AG20443 (cell line): Measurements from ENCODE around the gene HNRNPAB.
"Not testable (repeated sequence)": the region's sequence is repeated elsewhere in the genome, so short reads cannot be mapped to it uniquely, and the experiment has no call there.

Experiments used
- DNase-seq: peaks from one replicate; pipeline ENCODE4 v3.0.0; 2012; ENCODE audit warnings: low spot score, mixed read lengths

The HNRNPAB gene

DNA sequence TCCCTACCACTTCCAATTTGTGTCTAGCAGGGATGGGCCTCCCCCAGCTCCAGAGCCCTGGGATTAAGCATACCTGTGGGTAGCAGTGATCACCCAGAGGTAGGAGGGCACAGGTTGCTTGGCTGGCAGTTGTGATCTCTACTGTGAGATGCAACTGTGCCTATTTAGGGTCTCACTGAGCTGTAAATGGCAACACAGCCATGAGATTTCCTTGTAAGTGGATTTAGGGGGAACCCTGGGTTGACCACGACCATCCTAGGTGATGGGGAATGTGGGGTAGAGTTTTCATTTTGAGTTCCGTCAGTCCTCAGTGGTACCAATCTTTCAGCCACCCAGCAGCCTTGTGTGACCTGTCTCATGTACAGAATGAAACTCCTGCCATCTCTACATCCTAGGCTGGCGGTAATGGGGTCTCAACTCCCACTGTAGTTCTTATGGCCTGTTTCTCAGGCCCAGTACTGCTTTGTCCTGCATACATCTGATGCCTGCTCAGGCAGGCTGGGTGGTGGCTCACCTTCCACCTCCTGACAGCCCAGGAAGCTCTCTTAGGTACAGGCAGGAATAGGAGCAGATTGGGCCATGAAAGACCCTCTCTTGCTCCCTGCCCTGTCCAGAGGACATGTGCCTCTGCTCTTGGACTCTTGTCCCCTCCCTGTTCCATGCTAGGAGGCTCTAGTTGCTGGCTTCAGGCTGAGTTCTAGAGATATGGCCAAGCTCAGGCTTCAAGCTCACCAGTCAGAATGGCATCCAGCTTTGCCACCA lies 8.1 kb downstream of the HNRNPAB start:
- no peak for DNase-seq

- DNase-seq = no peak
Measured at GRCh38 chr5:178213003-178213461, 8.7 kb downstream of the HNRNPAB start.

GRCh38 chr5:178213748-178214151 lies 9.4 kb downstream of the HNRNPAB start:
- no peak for DNase-seq

DNA sequence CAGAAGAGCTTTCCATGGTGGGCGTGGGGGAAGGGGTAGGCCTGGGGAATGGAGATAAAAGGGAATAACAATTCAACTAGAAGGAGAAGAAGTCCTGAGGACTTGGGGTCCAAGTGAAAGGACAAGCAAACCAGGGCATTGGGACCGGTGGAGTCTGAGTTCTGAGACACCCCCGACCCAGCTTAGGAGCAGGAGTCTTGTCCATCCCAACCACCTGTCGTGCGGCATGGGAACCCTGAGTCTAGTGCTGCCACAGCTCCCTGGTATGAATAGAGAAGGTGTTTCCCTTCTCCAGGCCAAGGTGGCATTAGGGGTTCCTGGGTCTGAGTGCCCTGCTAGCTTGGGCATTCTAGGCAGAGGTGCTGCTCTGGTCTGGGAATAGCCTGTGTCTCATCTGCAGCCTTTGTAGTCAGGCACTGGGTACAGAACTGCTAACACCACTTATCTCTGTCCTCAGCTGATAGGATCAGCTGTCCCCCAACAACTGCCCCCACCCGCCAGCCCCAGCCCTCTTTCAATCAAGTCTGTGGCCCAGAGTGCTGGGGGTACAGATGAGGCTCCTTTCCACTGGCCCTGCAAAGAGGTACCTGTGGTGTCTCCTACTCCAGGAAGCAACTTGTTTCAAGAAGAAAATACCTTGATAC lies 9.9 kb downstream of the HNRNPAB start:
- DNase-seq = no peak

DNA sequence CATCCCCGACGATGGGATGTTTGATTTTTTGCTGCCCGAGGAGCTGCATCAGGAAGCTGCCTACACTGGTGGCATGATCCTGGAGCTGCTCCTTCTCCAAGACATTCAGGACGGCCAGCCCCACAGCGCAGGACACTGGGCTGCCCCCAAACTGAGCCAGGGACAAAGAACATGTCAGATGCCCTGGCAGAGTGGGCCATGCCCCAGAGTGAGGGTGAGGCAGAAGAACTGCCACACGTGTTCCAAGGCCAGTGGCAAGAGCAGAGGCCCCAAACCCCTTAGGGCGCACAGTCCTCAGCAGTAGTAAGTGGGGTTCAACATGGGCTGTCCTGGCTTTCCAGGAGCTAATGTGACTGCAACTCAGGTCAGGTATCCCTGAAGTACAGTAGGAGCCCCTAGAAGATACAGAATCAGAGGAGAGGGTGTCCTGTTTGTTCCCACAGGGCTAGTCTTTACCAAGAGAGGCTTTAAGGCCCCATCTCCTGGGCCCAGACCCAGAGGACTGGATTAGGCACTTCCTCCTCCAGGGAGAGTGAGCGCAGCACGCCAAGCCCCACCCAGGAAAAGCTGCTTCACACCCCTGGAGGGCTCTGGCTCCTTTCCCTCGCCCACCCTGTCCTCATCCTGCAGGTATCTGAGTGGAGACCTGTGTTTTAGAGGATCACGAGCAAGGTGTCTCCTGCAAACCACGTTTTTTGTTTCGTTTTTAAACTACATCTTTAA lies 11.1 kb downstream of the HNRNPAB start:
- DNase-seq = no peak

DNA sequence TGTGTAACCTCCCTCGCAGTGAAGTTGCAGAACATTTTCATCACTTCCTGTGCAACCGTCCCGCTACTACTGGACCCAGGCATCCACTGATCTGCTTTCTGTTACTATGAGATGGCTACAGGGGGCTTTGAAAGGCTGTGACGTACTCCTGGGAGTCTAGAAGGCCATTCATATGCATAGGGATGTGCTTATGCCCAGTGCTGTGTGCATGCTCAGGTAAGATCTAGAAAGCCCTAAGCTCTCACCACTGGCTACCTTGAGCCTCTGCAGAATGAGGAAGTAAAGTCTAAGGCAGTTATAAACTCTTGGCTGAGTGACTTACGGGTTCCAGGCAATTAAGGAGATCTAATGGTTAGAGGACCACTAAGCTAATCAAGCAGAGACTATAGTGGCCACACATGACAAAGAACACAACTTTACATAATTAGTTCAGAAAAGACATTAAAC lies 11.8 kb downstream of the HNRNPAB start:
- no peak for DNase-seq

DNA sequence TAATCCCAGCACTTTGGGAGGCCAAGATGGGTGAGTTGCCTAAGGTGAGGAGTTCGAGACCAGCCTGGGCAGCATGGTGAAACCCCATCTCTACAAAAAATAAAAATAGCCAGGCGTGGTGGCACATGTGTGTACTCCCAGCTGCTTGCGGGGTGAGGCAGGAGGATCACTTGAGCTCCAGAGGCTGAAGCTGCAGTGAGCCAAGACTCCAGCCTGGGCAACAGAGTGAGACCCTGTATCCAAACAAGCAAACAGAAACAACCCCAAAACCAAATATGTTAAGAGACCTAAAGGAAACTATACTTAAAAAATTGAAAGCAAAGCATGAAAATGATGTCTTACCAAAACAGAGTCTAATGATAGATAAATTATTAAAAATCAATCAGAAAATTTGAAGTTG lies 12.4 kb downstream of the HNRNPAB start:
- DNase-seq = no peak

GRCh38 chr5:178218237-178218776 lies 14.0 kb downstream of the HNRNPAB start:
- no peak for DNase-seq

GRCh38 chr5:178218827-178219226 lies 14.5 kb downstream of the HNRNPAB start:
- DNase-seq = no peak

DNA sequence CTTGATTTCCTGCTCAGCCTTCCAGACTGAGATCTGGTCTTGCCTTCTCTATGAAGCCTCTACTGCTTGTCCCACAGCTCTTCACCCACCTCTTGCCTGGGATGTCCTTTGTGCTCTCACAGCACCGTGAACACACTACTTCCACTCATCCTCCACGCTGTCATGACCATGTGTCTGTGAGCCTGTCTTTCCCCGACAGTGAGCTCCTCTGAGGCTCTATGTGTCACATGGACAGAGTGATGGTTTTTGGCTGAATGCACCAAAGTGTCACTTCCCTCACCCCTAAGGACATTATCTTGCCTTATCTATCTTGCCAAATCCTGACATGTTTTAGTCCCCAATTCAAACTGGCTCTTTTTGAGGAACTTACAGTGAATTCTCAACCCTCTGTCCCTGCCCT lies 16.9 kb downstream of the HNRNPAB start:
- DNase-seq = no peak

DNA sequence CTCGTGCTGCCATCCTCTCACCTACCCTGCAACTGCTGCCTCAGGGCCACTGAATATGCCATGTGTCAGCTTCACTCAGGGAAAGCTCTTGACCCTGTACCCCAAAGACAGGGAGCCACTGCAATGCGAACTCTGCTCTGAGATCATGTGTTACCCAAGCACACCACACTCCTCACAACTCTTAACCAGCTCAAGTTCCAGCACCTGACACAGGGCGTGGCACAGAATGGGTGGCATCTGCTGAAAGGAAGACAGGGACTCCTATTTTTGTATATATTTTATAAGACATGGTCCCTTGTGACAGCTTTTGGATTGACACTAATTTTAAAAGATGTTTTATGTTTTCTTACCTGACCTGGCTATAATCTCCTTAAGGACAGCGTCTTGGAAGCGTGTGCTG lies 17.5 kb downstream of the HNRNPAB start:
- DNase-seq = no peak

- DNase-seq = no peak
Measured at GRCh38 chr5:178222292-178222691, 18.0 kb downstream of the HNRNPAB start.

- DNase-seq = no peak
Measured at GRCh38 chr5:178223196-178223773, 19.0 kb downstream of the HNRNPAB start.

GRCh38 chr5:178223828-178224335 lies 19.5 kb downstream of the HNRNPAB start:
- DNase-seq = no peak

DNA sequence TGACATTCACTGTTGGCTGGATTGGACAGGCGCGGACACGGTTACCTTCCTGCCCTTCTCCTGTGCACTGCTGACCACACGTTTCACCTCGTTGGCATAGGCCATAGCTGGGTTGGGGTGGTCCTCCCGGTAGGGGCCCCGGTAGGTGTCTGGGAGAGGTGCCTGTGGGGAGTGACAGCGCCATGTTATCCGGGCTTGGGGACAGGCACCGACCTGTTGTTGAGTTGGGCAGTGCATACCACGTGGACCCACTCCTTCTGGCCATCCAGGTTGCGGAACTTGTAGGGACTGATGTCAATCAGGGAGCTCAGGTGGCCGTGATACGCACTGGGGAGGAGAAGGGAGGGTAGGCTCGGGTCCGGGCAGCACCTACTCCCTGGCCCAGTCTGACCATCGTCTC lies 20.1 kb downstream of the HNRNPAB start:
- no peak for DNase-seq

DNA sequence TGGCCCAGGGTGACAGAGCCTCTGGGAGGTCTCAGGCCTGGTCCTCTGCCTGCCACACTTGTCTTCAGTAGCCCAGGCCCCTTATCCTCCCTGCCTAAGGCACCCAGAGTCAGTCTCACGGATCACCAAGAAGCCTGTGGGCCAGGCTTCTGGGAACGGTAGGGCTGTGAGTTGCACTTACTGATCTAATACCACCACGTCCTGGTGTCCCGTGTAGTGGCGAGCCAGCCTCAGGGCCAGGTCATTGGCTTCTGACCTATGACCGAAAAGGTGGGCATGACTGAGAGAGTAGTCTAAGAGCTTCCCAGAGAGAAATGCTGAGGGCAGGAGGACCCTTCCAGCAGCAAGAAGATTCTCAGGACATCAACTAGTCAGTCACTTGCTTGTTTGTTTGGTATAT lies 20.8 kb downstream of the HNRNPAB start:
- DNase-seq = no peak

DNA sequence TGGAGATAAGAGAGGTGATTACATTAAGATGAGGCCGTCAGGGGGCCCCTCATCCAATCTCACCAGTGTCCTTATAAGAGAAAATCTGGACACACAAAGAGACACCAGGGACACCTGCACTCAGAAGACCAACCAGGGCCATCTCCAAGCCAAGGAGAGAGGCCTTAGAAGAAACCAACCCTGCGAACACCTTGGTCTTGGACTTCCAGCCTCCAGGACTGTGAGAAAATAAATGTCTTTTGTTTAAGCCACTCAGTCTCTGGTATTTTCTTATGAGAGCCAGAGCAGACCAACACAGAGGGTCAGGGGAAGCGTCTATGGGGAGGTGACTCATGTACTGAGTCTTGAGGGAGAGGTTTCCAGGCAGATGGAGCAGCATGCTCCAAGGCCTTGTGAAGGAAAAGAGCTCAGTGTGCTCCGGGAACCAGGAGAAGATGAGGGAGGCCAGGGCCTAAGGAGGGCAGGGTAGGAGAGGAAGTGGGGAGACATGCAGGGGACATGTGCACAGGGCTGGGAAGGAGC lies 22.9 kb downstream of the HNRNPAB start:
- DNase-seq = no peak

- DNase-seq = no peak
Measured at GRCh38 chr5:178227929-178228328, 23.6 kb downstream of the HNRNPAB start.

GRCh38 chr5:178228609-178229008 lies 24.3 kb downstream of the HNRNPAB start:
- no peak for DNase-seq

- DNase-seq = not testable (repeated sequence)
Measured at GRCh38 chr5:178229111-178229510, 24.8 kb downstream of the HNRNPAB start.

DNA sequence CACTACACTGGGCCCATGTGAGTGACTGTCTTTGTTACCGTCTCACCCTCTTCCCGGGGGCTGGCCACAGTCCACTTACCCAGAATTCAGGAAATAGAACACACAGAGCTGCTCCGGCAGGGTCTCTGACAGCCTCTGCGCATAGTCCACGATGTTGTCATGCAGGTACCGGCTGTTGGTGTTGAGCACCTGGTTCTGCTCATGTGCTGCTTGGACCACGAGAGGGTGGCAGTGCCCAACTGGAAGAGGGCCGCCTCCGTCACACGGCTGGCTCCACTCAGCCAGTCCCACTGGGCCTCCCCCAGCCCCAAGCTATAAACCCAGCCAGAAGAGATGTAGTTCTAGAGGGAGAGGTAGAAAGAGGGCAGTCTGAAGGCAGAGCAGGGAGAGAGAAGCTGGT lies 25.5 kb downstream of the HNRNPAB start:
- no peak for DNase-seq
